NCI-H524 (cell line): ENCODE measurements around the gene DRC7.

Experiments used
- DNase-seq, 2 experiments: peaks; one replicate each; lab custom pipeline; 2025; lab: John Stamatoyannopoulos, UW

The DRC7 gene

GRCh38 chr16:57676553-57677085, 18.0 kb upstream of the DRC7 start:
- no peak for DNase-seq

- DNase-seq = no peak
Observed at GRCh38 chr16:57677622-57678369, 16.8 kb upstream of the DRC7 start.

- DNase-seq = no peak
Observed at GRCh38 chr16:57679016-57679415, 15.6 kb upstream of the DRC7 start.

GRCh38 chr16:57679767-57680482, 14.7 kb upstream of the DRC7 start:
- no peak for DNase-seq

GRCh38 chr16:57680842-57681375, 13.7 kb upstream of the DRC7 start:
- DNase-seq = no peak

DNA sequence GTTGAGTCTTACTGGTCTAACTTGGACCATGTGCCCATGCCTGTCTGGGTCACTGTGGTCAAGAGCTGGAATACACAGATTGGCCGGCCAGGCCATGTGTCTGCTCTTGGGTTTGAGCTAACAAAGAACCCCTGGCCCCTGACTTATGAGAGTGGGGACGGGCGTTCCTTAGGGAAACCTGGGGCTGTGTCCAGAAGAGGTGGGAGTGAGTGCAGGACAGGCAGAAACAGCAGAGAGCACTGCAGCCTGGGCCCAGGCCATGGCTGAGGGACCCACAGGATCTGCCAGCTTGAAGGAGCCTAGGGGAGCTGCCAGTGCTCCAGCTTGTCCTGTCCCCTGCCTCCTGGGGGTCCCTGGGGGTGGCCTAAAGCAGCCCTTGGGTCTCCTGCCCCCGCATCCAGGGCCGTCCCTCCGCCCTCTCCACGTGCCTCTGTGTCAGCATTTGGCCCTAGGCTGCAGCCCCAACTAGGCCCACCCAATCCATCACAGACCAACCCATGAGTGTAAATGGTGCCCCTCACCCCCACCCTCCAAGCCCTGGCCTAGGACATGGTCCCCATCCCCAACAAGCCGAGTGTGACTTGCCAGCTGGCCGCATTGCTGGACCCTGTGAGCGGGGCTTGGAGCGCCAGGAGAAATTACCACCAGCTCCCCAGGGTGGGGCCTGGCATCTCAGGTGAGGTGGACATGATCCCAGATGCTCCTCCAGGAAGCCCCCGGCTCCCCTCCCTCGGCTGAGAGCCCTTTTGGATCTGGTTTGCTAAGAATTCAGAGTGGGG, 12.5 kb upstream of the DRC7 start:
- DNase-seq = no peak

- no peak for DNase-seq
Observed at GRCh38 chr16:57682809-57683635, 11.6 kb upstream of the DRC7 start.

DNA sequence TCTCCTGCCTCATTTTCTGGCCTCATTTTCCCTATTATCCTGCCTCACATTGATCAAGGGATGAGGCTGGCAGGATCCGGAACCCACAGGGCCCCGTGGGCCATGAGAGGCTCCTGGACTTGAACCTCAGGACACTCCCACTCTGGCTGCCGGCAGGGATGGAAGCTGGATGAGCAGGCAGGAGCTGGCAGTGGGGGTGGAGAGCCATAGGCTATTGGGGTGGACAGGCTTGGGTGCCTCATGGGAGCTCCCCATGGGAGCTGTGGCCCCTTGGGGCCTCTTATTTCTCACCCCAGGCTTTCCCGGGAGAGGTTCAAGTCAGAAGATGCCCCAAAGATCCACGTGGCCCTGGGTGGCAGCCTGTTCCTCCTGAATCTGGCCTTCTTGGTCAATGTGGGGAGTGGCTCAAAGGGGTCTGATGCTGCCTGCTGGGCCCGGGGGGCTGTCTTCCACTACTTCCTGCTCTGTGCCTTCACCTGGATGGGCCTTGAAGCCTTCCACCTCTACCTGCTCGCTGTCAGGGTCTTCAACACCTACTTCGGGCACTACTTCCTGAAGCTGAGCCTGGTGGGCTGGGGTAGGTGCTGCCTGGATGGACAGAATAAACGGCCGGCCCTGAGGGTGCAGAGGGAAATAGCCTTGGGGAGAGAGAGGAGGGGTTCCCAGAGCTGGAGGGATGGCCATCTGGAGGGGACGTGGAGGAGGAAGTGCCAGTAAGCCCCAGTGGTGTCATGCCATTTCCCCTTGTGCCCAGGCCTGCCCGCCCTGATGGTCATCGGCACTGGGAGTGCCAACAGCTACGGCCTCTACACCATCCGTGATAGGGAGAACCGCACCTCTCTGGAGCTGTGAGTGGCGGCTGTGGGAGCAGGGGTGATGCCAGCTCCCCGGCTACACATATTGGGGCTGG, 10.7 kb upstream of the DRC7 start:
- no peak for DNase-seq

GRCh38 chr16:57684626-57685358, 9.8 kb upstream of the DRC7 start:
- DNase-seq = no peak

DNA sequence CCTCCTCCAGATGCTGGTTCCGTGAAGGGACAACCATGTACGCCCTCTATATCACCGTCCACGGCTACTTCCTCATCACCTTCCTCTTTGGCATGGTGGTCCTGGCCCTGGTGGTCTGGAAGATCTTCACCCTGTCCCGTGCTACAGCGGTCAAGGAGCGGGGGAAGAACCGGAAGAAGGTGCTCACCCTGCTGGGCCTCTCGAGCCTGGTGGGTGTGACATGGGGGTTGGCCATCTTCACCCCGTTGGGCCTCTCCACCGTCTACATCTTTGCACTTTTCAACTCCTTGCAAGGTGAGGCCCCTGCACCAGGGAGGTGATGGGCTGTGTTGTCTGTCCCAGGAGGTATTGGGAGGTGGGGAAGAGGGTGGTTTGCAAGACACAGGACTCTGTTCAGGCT, 9.0 kb upstream of the DRC7 start:
- DNase-seq = no peak

DNA sequence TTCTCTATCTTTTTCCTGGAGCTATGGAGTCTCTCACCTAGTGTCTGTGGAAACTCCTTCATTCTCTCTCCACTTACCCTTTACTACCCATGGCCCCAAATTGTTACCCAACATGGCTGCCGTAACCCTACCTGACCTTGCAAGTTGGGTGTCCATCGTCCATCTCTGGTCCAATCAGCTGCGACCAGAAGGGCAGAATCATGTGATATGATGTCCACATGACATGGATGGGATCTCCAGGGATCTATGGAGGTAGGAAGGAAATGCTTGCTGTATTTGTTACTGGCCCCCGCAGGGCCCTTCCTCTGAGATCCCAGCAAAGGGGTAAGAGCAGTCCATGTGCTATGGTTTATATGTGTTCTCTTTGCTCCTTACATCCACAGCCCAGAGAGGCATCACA, 8.0 kb upstream of the DRC7 start:
- no peak for DNase-seq

GRCh38 chr16:57687363-57687929, 7.2 kb upstream of the DRC7 start:
- DNase-seq = no peak

- no peak for DNase-seq
Observed at GRCh38 chr16:57688487-57688986, 6.1 kb upstream of the DRC7 start.

DNA sequence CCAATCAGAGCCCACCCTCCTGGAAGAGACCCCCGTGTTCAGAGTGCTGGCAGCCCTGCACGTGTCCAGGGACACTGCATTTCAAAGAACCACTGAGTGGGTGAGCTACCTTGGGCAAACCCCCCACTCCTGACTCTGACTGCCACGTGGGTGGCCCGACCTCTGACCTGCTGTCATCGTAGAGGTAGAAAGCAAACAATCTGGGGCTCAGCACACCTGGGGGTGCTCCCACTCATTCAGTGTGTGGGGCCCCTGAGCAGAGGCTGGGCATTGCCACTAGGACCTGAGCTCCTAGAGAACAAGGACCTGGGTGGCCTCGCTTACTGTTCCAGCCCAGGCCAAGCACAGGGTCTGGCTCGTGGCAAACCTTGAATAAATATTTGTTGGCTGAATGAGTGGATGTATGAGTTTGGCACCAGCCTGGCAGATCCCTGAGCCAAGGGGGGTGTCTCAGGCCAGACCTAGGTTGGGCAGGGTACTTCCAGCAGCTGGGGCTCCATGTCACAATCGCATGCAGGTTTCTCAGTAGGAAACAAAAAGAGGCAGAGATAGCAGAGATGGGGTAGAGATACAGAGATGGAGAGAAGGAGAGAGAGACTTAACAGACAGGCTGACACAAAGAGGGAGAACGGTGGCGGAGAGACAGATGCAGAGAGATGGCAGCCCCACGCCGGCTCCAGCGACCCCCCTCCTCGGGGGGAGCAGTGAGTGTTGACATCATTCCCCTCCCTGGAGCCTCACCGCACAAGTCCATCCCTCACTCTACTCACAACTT, 5.4 kb upstream of the DRC7 start:
- DNase-seq = no peak

DNA sequence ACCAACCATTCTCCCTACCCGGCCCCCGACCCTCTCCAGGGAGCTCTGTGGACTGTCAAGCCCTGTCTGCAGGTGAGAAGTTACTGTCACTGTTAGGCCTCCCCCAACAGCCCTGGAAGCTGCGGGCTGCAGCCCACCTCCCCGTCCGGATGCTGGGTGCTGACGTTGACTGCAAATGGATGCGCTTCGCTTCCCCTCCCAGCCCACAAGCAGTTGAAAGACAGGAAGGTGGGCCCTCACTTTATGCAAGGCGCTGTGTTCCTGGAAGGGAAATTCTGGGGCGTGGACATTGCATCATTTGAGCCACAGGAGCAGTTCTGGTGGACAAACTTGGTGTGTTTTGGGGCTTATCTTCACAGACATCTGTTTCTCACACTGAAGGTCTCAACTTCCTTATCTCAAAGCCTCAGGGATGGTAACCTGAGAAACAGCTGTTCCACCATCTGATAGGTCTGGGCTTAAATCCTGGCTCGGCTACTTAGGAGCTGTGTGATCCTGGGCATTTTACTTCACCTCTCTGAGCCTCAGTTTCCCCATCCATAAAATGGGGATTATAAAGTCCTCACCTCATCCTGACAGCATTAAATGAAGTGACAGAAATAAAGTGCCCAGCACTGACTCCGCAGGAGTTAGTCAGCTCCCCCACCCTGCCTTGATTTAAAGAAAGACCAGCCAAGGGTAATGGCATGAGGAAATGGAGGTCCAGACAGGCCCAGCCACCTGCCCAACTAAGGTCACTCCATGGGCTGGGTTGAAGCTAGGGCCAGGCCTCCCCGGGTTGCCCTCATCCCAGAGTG, 4.6 kb upstream of the DRC7 start:
- peak in 1 of 2 experiments; percentile 41 for DNase-seq

GRCh38 chr16:57690782-57691471, 3.7 kb upstream of the DRC7 start:
- DNase-seq = no peak

DNA sequence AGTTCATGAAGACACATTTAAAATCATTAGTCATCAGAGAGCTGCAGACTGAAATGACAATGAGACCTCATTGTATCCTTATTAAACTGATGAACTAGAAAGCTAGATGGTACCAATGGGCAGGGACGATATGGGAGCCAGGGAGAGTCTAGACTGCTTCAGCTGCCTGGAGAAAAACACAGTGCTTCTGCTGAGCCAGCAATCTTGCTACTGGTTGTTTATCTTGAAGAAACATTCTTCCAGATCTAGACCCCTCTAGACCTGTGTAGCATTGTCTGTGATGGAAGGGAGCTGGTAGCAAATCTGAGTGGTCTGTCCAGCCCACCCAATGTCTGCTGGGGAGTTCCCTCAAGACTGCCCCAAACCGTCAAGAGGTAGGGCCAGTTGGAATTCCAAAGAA, 2.0 kb upstream of the DRC7 start:
- no peak for DNase-seq
